Neuron (in vitro differentiated cells): ENCODE measurements around the gene GALT.
A peak's percentile ranks its signal among the peaks of the same experiment; 100 is the strongest.

Experiments used
- H2AFZ ChIP-seq: one replicate; pipeline ENCODE4 v1.6.1; 2013; ENCODE audit warnings: low read depth, mild to moderate bottlenecking, inconsistent platforms, low read length, moderate library complexity
- H3K27me3 ChIP-seq: one replicate; pipeline ENCODE4 v1.6.1; 2013; ENCODE audit warnings: low read length; ENCODE audit not compliant: insufficient read depth
- H3K36me3 ChIP-seq: one replicate; pipeline ENCODE4 v1.6.1; 2013; ENCODE audit warnings: low read length; ENCODE audit not compliant: insufficient read depth
- H3K4me1 ChIP-seq: one replicate; pipeline ENCODE4 v1.6.1; 2013; ENCODE audit warnings: low read length; ENCODE audit not compliant: insufficient read depth
- H3K4me3 ChIP-seq: 2 replicates; pipeline ENCODE4 v1.5.1; 2013; ENCODE audit warnings: mild to moderate bottlenecking, low read length, moderate library complexity
- H3K9me3 ChIP-seq: one replicate; pipeline ENCODE4 v1.6.1; 2013; ENCODE audit warnings: low read length

The GALT gene

GRCh38 chr9:34646211-34647083 lies at the start of gene GALT:
GALT (plus strand) TSS chr9:34646675; CDS start chr9:34646705, 30 bp downstream.
- Histone ChIP-seq H2AFZ (peak within 1 kb of the TSS; percentile 71), H3K9me3 (no peaks in the 10 kb centered on the region), H3K4me3 (peak within 1 kb of the TSS; percentile 80), H3K27me3 (no peaks in the 10 kb centered on the region), H3K4me1 (peaks cover 22% of the 10 kb centered on the region), H3K36me3 (peaks cover 13% of the 10 kb centered on the region)

- Histone ChIP-seq H3K4me3 (no peak overlapping the region), H3K36me3 (no peaks in the 10 kb centered on the region), H2AFZ (no peak overlapping the region), H3K4me1 (peaks cover 23% of the 10 kb centered on the region), H3K27me3 (peaks cover 4% of the 10 kb centered on the region), H3K9me3 (no peaks in the 10 kb centered on the region)
Observed at GRCh38 chr9:34599546-34599945, 46.9 kb upstream of the GALT start.

DNA sequence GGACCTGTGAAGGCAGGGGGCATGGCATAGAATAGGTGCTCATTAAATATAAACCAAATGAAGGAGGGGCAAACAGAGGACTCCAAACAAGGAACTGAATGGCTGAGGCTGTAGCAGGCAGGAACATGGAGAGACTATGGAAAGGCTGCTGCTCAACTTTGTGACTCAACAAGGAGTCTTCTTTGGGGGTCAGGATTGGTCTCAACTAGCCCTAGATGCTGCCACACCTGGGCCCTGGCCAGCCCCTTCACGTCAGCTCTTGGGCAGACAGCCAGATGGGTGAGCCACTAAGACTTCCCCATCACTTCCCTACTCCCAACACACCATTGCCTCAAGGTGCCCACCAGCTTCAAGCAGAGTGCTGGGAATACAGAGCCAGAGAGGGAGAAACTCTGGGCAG lies 45.6 kb upstream of the GALT start:
- no peaks in the 10 kb centered on the region for H3K36me3 ChIP-seq
- H3K27me3 ChIP-seq: peaks cover 10% of the 10 kb centered on the region
- H3K4me3 ChIP-seq: no peak overlapping the region
- no peak overlapping the region for H2AFZ ChIP-seq
- no peaks in the 10 kb centered on the region for H3K9me3 ChIP-seq
- H3K4me1 ChIP-seq: peaks cover 23% of the 10 kb centered on the region

DNA sequence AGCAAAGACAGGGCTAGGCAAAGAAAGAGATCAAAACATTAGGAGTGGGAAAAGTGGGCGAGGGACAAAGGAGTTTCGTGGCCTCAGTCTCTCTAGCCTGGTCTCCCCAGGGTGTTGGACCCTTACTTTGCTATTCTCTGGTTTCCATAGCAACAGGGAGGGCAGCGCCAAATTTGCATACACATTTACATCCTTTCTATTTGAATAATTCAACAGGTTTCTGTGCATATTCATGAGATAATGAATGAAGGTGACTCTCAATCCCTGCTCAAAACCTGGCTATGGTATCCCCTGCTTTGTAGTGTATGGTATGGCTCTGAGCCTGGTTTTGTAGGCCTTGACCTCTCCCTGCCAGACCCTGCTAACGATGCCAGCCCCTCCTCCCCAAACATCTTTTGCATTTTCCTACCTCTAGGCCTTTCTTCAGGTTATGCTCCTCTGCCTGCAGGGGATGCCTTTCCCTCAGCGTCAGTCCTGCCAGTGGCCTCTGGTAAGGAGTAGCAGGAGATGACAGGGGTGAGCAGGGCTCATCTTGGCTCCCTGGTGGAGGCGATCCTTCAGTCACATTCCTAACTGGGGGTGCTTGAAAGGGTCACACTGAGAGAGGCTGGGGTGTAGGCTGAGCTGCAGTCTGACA lies 44.4 kb upstream of the GALT start:
- Histone ChIP-seq H3K9me3 (no peaks in the 10 kb centered on the region), H3K27me3 (peaks cover 6% of the 10 kb centered on the region), H3K4me1 (peaks cover 23% of the 10 kb centered on the region), H2AFZ (no peak overlapping the region), H3K36me3 (no peaks in the 10 kb centered on the region), H3K4me3 (no peak overlapping the region)

DNA sequence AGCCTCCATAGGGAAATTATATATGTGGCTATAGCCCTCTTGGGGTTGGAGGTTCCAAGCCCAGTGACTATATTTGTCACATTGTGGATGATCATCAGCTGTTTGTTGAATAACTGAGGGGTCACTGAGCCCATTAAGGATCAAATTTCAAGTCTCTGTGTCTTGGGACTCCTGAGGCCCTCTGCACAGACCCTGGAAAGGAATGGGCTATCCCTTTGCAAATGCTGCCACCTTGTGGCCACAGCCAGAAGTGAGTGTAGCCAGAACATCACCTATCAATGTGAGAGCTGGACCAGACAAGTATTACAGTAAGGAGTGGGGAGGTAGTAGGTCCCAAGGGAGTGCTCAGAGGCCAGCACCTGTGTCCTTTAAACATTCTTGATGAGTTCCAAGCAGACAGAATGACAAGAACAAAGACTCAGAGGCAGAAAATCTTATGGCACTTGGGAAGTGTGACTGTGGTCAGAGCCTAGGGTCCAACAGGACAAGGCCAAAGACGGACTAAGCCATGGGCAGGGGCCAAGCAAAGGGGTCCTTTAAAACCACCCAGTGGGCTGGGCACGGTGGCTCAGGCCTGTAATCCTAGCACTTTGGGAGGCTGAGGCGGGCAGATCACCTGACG lies 42.8 kb upstream of the GALT start:
- Histone ChIP-seq H3K4me3 (no peak overlapping the region), H3K9me3 (no peaks in the 10 kb centered on the region), H3K36me3 (no peaks in the 10 kb centered on the region), H3K4me1 (peaks cover 23% of the 10 kb centered on the region), H2AFZ (no peak overlapping the region), H3K27me3 (peaks cover 6% of the 10 kb centered on the region)

- H3K27me3 ChIP-seq: peaks cover 6% of the 10 kb centered on the region
- H3K4me1 ChIP-seq: peaks cover 22% of the 10 kb centered on the region
- H3K36me3 ChIP-seq: no peaks in the 10 kb centered on the region
Observed at GRCh38 chr9:34606190-34606589, 40.3 kb upstream of the GALT start.

GRCh38 chr9:34606905-34607304 lies 39.6 kb upstream of the GALT start:
- Histone ChIP-seq H3K9me3 (no peaks in the 10 kb centered on the region), H3K4me3 (no peak overlapping the region)

More at GRCh38 chr9:34606190-34606589, 40.3 kb upstream of the GALT start:
- H3K9me3 ChIP-seq: no peaks in the 10 kb centered on the region
- no peak overlapping the region for H2AFZ ChIP-seq
- no peak overlapping the region for H3K4me3 ChIP-seq

GRCh38 chr9:34607331-34607730 lies 39.1 kb upstream of the GALT start:
- H3K27me3 ChIP-seq: peaks cover 6% of the 10 kb centered on the region
- no peaks in the 10 kb centered on the region for H3K36me3 ChIP-seq
- H3K9me3 ChIP-seq: no peaks in the 10 kb centered on the region
- no peak overlapping the region for H3K4me3 ChIP-seq
- peaks cover 15% of the 10 kb centered on the region for H3K4me1 ChIP-seq
- no peak overlapping the region for H2AFZ ChIP-seq

More at GRCh38 chr9:34606905-34607304, 39.6 kb upstream of the GALT start:
- Histone ChIP-seq H3K27me3 (peaks cover 6% of the 10 kb centered on the region), H3K4me1 (peaks cover 20% of the 10 kb centered on the region), H3K36me3 (no peaks in the 10 kb centered on the region), H2AFZ (no peak overlapping the region)

- H3K4me1 ChIP-seq: peaks cover 12% of the 10 kb centered on the region
- H3K27me3 ChIP-seq: no peaks in the 10 kb centered on the region
- H3K4me3 ChIP-seq: peak overlapping the region; percentile 60
- no peaks in the 10 kb centered on the region for H3K9me3 ChIP-seq
- no peak overlapping the region for H2AFZ ChIP-seq
- H3K36me3 ChIP-seq: peaks cover 19% of the 10 kb centered on the region
Observed at GRCh38 chr9:34610434-34611206, 35.9 kb upstream of the GALT start.

- peaks cover 25% of the 10 kb centered on the region for H3K36me3 ChIP-seq
- peak overlapping the region; percentile 65 for H2AFZ ChIP-seq
- H3K27me3 ChIP-seq: no peaks in the 10 kb centered on the region
- no peaks in the 10 kb centered on the region for H3K9me3 ChIP-seq
- peaks cover 12% of the 10 kb centered on the region for H3K4me1 ChIP-seq
- peak overlapping the region; percentile 60 for H3K4me3 ChIP-seq
Observed at GRCh38 chr9:34611251-34611810, 35.1 kb upstream of the GALT start.

DNA sequence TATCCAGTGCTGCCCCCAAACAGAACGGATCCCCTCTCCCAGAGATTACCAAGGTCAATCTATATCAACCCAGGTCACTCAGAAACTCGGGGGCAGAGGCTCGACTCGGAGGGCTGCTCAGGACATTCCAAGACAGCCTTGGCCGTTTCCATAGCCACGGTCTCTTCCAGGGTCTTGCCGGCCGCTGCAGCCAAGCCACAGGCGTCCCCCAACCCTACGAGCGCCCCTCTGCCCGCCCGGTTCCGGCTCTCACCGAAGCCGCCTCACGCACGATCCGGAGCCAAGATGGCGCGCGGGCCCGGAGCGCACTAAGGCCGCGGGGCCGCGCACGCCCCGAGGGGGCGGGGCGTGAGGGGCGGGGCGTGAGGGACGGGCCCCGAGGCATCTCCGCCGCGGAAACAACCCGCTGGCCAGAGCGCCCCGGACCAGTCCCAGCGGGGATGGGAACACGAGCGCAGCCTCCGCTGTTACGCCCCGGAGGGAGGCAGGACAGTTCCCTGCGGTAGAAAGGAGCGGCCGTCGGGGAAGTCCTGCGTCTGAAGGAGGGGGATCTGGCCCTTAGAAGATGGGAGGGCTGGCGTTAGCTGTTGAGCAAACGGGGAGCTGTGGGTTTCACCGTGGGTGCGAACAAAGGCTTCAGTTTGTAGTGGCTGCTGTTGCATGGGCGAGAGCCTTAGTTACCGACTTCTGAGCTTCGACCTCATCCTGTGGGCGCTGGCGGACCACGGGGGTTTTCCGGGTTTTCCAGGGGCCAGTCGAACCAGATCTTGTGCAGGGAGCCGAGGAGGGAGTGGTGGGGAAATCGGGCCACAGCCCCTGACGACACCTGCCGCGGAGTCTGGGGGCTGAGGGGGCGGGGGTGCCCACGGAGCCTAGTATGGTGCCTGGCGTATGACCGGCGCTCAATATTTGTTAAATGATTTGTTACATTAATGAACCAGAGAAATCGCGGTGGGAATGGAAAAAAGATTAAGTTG lies 34.4 kb upstream of the GALT start, which contains the start of gene RPP25L:
RPP25L (minus strand) TSS at position 287 of the 977 bp plus-strand sequence. CDS start 801 bp downstream, outside the sequence.
- H3K9me3 ChIP-seq: no peaks in the 10 kb centered on the region

More for the DNA sequence above, 34.4 kb upstream of the GALT start, which contains the start of gene RPP25L:
- Histone ChIP-seq H3K4me1 (peaks cover 12% of the 10 kb centered on the region), H3K36me3 (peaks cover 33% of the 10 kb centered on the region), H3K4me3 (peak within 1 kb of the TSS; percentile 60), H3K27me3 (no peaks in the 10 kb centered on the region), H2AFZ (peak within 1 kb of the TSS; percentile 65)
